ENCODE data around the gene NDUFS8. TPM values are rescaled to one million over a fixed set of nuclear protein-coding genes. Genes with fewer than 3 reads are reported as not detected.

Gene NDUFS8
- total and polyA plus RNA-seq, 2 of the 4 experiments (the other 2 are of a cell fraction): 85.9 to 131 TPM

- DNase-seq (no peak), ATAC-seq (ENCODE audit: low read depth) (no peak)
- Histone ChIP-seq H2AK5ac (ENCODE audit: low read depth, low read length) (no peak overlapping the region), H3K27ac (ENCODE audit: insufficient read depth, low read length) (no peak overlapping the region), H2AFZ (replicated peaks; ENCODE audit: low read length, poor library complexity) (no peak overlapping the region), H3K56ac (ENCODE audit: extremely low read depth, insufficient read depth, low read length) (no peak overlapping the region), H3K9ac (ENCODE audit: low read depth, low read length) (no peak overlapping the region), H3K27me3 (ENCODE audit: control insufficient read depth, insufficient read depth, low read length) (no peaks in the 10 kb centered on the region), H3K4me3 (ENCODE audit: insufficient read depth, low read depth, low read length) (no peak overlapping the region), H3K4me2 (ENCODE audit: low read depth, low read length) (no peak overlapping the region), H2BK5ac (ENCODE audit: low read depth, low read length, poor library complexity, severe bottlenecking) (no peak overlapping the region), H2BK20ac (ENCODE audit: low read depth, low read length) (no peak overlapping the region), H3K4me1 (ENCODE audit: control insufficient read depth, insufficient read depth, low read length) (no peaks in the 10 kb centered on the region), H2BK15ac (ENCODE audit: low read depth, low read length) (no peak overlapping the region), H4K5ac (ENCODE audit: low read depth, low read length) (no peak overlapping the region), H3K9me1 (ENCODE audit: insufficient read depth, low read length) (peaks cover 6% of the 10 kb centered on the region; the same call in 1 of the 2 replicates), H4K8ac (ENCODE audit: low read depth in 2 of 2, low read length in 2 of 2) (no peak overlapping the region), H4K20me1 (ENCODE audit: insufficient read depth, low read length) (peaks cover 3% of the 10 kb centered on the region; the same call in 1 of the 2 replicates), H3K4ac (ENCODE audit: low read depth, low read length) (no peak overlapping the region), H4K91ac (ENCODE audit: insufficient read depth, low read depth, low read length) (no peak overlapping the region), H3K23ac (ENCODE audit: low read depth, low read length) (no peak overlapping the region), H3K9me3 (ENCODE audit: control insufficient read depth, insufficient read depth, low read length) (no peaks in the 10 kb centered on the region), H3K18ac (ENCODE audit: low read depth, low read length) (no peak overlapping the region), H3K14ac (replicated peaks; ENCODE audit: low read depth, low read length) (no peak overlapping the region), H2BK120ac (ENCODE audit: low read depth, low read length) (no peak overlapping the region), H3K79me1 (ENCODE audit: low read depth in 1 of 2, low read length in 2 of 2) (peaks cover 0 to 3% of the 10 kb centered on the region in 2 experiments; a peak in 1 of 4 replicates), H2AK9ac (replicated peaks; ENCODE audit: low read depth, low read length, poor library complexity) (no peak overlapping the region), H3K36me3 (ENCODE audit: control insufficient read depth, insufficient read depth, low read length) (peaks cover 17% of the 10 kb centered on the region)
- POLR2A ChIA-PET (ENCODE audit: unreplicated experiment): no interaction called here
- CTCF ChIA-PET: no interaction called here
- peak; percentile 60 for TF ChIP-seq CEBPB (IDR thresholded peaks at IDR 0.05; ENCODE audit: low read depth, low read length)
- TF ChIP-seq MXI1 (IDR thresholded peaks at IDR 0.05; ENCODE audit: borderline replicate concordance, low read depth, low read length): no peak
- intact Hi-C loops (cut with micrococcal nuclease) (no loop called here), dilution Hi-C loops (cut with HindIII; ENCODE audit: low sequenced_read_pairs, unreplicated experiment) (no loop called here), in situ Hi-C loops (cut with MboI; ENCODE audit: low sequenced_read_pairs) (no loop called here)
- BruUV-seq (replicated peaks): no TSS peak
- WGBS, 2 experiments (ENCODE audit: extremely low coverage in 2 of 2, insufficient read length in 1 of 2): 88% methylated on average over 6 of the region's 10 CpGs; no CpG with 5 or more reads in 1 of the 2 experiments
Measured at GRCh38 chr11:68074584-68075352, 44.3 kb downstream of the NDUFS8 start.
